Activated CD8-positive, alpha-beta T cell treated with anti-CD3 and anti-CD28 coated beads for 36 hours (primary cell): ENCODE data around the gene LINC00237. TPM values are rescaled to one million over a fixed set of nuclear protein-coding genes. Genes with fewer than 3 reads are reported as not detected.

Experiments used
- ATAC-seq: fragments of 200-7000 bp; cut with Tn5 transposase; one replicate; pipeline ENCODE4 v1.10.0; 2021; ENCODE audit warnings: mild to moderate bottlenecking, moderate library complexity
- CTCF ChIA-PET: fragments of 350-600 bp; sonication (Branson Sonifier 250); formaldehyde crosslinking; loops from one replicate; lab custom pipeline; 2021; ENCODE audit warnings: antibody characterized with exemption; lab: Charles Lee
- POLR2A ChIA-PET: fragments of 350-600 bp; sonication (Branson Sonifier 250); formaldehyde crosslinking; loops from one replicate; lab custom pipeline; 2021; ENCODE audit warnings: antibody characterized with exemption; lab: Charles Lee
- DNase-seq: peaks from one replicate; pipeline ENCODE4 v3.0.0-alpha.2; 2020
- H3K27ac Mint-ChIP-seq: one replicate; pipeline ENCODE4 v1.8.0; 2021; ENCODE audit warnings: mild to moderate bottlenecking, mixed read lengths
- H3K27me3 Mint-ChIP-seq: one replicate; pipeline ENCODE4 v1.8.0; 2021; ENCODE audit warnings: mixed read lengths
- H3K36me3 Mint-ChIP-seq: one replicate; pipeline ENCODE4 v1.8.0; 2021; ENCODE audit warnings: low read depth, mixed read lengths
- H3K4me1 Mint-ChIP-seq: one replicate; pipeline ENCODE4 v1.8.0; 2021; ENCODE audit warnings: low read depth, mixed read lengths
- H3K4me3 Mint-ChIP-seq: one replicate; pipeline ENCODE4 v1.8.0; 2021; ENCODE audit warnings: mild to moderate bottlenecking, moderate library complexity, mixed read lengths
- H3K9me3 Mint-ChIP-seq: one replicate; pipeline ENCODE4 v1.8.0; 2021; ENCODE audit warnings: mixed read lengths
- intact Hi-C: fragments of 100-400 bp; cut with micrococcal nuclease; formaldehyde crosslinking; loops from one replicate; pipeline ENCODE4 v1.10.0; 2022
- total RNA-seq, 2 experiments: library from RNA; stranded (reverse); gene quantifications; one replicate each; pipeline ENCODE4 v1.2.3, GENCODE V29; 2021
- TF ChIP-seq, protein P1 (sequence below): fragments of 200-600 bp; IDR thresholded peaks from one replicate; pipeline ENCODE4 v1.8.0; 2022; ENCODE audit warnings: antibody characterized with exemption, mild to moderate bottlenecking

LINC00237 gene
- total RNA-seq, 2 experiments from 2014 or later = not detected

DNA sequence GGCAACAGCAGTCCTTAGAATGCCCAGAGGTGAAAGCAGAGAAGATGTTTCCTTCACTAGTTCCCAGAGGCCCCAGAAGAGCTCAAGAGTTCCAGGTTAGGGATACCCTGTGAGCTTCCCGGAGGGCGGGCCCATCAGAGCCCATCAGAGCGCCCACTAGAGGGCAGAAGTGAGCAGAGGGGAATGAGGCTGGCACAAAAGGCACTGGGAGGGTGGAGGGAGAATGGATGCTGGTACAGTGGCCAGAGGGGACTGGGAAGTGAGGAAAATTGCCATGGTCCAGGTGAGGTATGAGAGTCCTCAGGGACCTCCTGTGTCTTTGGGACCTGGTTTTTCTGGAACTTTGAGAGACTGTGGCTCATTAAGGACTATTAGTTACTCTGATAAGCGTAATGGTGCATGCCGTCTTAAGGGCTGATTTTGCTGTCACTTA, 57.3 kb downstream of the LINC00237 start:
- ATAC-seq (peak; percentile 55), DNase-seq (peak; percentile 62)
- Mint-ChIP-seq H3K4me1 (no peaks in the 10 kb centered on the region), H3K36me3 (no peaks in the 10 kb centered on the region), H3K27ac (no peak overlapping the region), H3K4me3 (no peak overlapping the region), H3K27me3 (peaks cover 12% of the 10 kb centered on the region), H3K9me3 (no peaks in the 10 kb centered on the region)
- TF ChIP-seq, protein P1, sequence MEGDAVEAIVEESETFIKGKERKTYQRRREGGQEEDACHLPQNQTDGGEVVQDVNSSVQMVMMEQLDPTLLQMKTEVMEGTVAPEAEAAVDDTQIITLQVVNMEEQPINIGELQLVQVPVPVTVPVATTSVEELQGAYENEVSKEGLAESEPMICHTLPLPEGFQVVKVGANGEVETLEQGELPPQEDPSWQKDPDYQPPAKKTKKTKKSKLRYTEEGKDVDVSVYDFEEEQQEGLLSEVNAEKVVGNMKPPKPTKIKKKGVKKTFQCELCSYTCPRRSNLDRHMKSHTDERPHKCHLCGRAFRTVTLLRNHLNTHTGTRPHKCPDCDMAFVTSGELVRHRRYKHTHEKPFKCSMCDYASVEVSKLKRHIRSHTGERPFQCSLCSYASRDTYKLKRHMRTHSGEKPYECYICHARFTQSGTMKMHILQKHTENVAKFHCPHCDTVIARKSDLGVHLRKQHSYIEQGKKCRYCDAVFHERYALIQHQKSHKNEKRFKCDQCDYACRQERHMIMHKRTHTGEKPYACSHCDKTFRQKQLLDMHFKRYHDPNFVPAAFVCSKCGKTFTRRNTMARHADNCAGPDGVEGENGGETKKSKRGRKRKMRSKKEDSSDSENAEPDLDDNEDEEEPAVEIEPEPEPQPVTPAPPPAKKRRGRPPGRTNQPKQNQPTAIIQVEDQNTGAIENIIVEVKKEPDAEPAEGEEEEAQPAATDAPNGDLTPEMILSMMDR = peak; percentile 88
- intact Hi-C loops = no loop called here
- ChIA-PET POLR2A (no interaction called here), CTCF (interaction anchor here (0.6 to 2.4 kb wide), 31 partner anchors 9 to 472 kb away, joined by 3 to 13 read pairs (median 3); partner anchors contain the start of gene KIZ)

DNA sequence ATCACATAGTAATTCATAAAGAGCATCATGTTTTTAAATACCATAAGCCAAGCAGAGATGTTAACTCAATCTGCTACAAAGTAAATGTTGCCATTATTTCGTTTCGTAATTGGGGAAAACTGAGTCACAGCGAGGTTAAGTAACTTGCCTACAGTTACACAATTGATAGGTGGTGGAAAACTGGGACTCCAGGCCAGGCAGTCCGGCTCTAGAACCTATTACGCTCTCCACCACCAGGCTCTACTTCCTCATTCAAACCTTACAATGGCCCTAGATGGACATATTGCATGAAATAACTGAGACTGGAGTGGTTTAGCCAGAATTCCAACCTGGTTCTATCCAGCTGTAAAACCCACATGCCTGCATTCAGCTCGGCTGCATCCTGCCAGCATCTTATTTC, 58.2 kb downstream of the LINC00237 start:
- H3K4me1 Mint-ChIP-seq = no peaks in the 10 kb centered on the region
- no peak for ATAC-seq
- H3K27me3 Mint-ChIP-seq = peaks cover 8% of the 10 kb centered on the region
- TF ChIP-seq, protein P1 = no peak
- H3K4me3 Mint-ChIP-seq = no peak overlapping the region
- no peak overlapping the region for H3K27ac Mint-ChIP-seq
- H3K36me3 Mint-ChIP-seq = no peaks in the 10 kb centered on the region
- no peak for DNase-seq
- H3K9me3 Mint-ChIP-seq = no peaks in the 10 kb centered on the region
- intact Hi-C loops = no loop called here
- ChIA-PET POLR2A (no interaction called here), CTCF (interaction anchor here (0.7 to 2.4 kb wide), 25 partner anchors 10 to 473 kb away, joined by 3 to 13 read pairs (median 3); partner anchors contain the start of gene KIZ)

GRCh38 chr20:21046413-21047070, 59.6 kb downstream of the LINC00237 start:
- no peak for ATAC-seq
- ChIA-PET CTCF (interaction anchor here (0.9 to 1.2 kb wide), 2 partner anchors 18 to 20 kb away, joined by 3 read pairs; no protein-coding TSS in a partner anchor), POLR2A (no interaction called here)
- no peak for DNase-seq
- intact Hi-C loops = no loop called here
- Mint-ChIP-seq H3K4me1 (no peaks in the 10 kb centered on the region), H3K27me3 (peaks cover 8% of the 10 kb centered on the region), H3K4me3 (no peak overlapping the region), H3K36me3 (no peaks in the 10 kb centered on the region), H3K27ac (no peak overlapping the region), H3K9me3 (no peaks in the 10 kb centered on the region)
- TF ChIP-seq, protein P1 = no peak

Other genes with a start within 250 kb of the LINC00237 start
- gene KIZ, start 19.7 kb upstream of the LINC00237 start, total RNA-seq = 10 to 100 TPM; 13.1 to 13.2 TPM
- 10 to 100 TPM; 71.3 to 72.6 TPM for gene XRN2, start 197.0 kb upstream of the LINC00237 start, total RNA-seq